ENCODE results near the gene TLE7.

DNA sequence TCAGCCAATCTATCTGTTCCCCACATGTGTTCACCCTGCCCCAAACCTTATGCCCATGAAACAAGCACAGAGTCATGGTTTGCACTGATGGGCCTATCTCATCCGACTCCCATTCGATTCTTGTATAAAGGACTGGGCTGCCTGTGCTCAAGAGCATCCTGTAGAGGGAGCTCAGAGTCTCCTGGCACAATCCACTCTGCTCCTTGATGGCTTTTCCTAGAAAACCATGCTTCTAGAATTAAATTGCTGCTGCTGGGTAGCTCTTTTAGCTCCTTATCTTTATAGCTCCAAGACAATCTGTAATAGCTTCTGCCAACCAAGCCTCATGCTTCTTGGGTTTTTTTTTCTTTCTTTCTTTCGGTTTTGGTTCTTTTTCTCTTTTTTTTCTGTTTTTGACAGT lies 37.6 kb upstream of the TLE7 start:
- TF ChIP-seq, protein P1, sequence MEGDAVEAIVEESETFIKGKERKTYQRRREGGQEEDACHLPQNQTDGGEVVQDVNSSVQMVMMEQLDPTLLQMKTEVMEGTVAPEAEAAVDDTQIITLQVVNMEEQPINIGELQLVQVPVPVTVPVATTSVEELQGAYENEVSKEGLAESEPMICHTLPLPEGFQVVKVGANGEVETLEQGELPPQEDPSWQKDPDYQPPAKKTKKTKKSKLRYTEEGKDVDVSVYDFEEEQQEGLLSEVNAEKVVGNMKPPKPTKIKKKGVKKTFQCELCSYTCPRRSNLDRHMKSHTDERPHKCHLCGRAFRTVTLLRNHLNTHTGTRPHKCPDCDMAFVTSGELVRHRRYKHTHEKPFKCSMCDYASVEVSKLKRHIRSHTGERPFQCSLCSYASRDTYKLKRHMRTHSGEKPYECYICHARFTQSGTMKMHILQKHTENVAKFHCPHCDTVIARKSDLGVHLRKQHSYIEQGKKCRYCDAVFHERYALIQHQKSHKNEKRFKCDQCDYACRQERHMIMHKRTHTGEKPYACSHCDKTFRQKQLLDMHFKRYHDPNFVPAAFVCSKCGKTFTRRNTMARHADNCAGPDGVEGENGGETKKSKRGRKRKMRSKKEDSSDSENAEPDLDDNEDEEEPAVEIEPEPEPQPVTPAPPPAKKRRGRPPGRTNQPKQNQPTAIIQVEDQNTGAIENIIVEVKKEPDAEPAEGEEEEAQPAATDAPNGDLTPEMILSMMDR (IDR thresholded peaks at IDR 0.05; ENCODE audit: borderline replicate concordance, extremely low read depth, low read length, poor library complexity, severe bottlenecking): peak; percentile 55
- no peak for TF ChIP-seq EZH2 (IDR thresholded peaks at IDR 0.05; ENCODE audit: borderline replicate concordance, low read depth, low read length, severe bottlenecking)
